Tibial nerve (tissue), 4 donors: ENCODE measurements around the gene ELMO1.

Experiments used
- CTCF ChIP-seq, 5 experiments: fragments of 200-600 bp in 3 of 5; fragments of 450-650 bp in 2 of 5; sonication (generic) in 3 of 5; IDR thresholded peaks; one replicate each; pipeline ENCODE4 v1.5.1; 2016 to 2019; ENCODE audit warnings: antibody characterized with exemption in 5 of 5, mild to moderate bottlenecking in 3 of 5, moderate library complexity in 2 of 5
- EP300 ChIP-seq, 2 donors: sonication (generic); formaldehyde crosslinking; IDR thresholded peaks; one replicate each; pipeline ENCODE4 v1.6.1; 2017; ENCODE audit warnings: antibody characterized with exemption in 2 of 2, mild to moderate bottlenecking in 1 of 2
- POLR2A ChIP-seq, 2 donors: fragments of 450-650 bp; IDR thresholded peaks; one replicate each; pipeline ENCODE4 v1.6.1; 2017; ENCODE audit warnings: antibody characterized with exemption in 2 of 2, mild to moderate bottlenecking in 2 of 2, moderate library complexity in 2 of 2

DNA sequence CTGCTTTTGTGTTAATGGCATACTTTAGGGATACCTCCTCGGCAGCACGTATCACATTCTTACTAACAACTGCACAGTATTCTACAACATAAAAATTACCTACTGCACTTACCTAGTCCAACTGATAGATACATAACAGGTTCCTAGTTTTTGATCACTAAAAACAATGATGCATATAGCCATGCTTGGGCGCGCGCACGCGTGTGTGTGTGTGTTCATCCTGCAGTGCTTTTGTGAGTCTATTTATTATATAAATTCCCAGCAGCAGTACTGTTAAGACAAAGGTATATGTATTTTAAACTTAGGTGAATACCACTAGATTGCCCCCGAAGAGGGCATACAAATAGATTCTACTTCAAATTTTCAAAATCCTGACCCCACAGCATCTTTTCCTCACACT, 181.4 kb downstream of the ELMO1 start:
- TF ChIP-seq POLR2A (IDR thresholded peaks at IDR 0.05) = no peak
- no peak for TF ChIP-seq CTCF (IDR thresholded peaks at IDR 0.05)
- no peak for TF ChIP-seq EP300 (IDR thresholded peaks at IDR 0.05)
